Keratinocyte (primary cell): ENCODE results near the gene DMRT3. TPM values are rescaled to one million over a fixed set of nuclear protein-coding genes. Genes with fewer than 3 reads are reported as not detected.

Experiments used
- DNase-seq: peaks from one replicate; pipeline ENCODE4 v3.0.0-alpha.2; 2011; ENCODE audit warnings: low read depth, missing footprints, low spot score
- FAIRE-seq: peaks from 2 replicates; lab custom pipeline; 2011; peaks lifted over from hg19 to GRCh38; lab: Jason Lieb, UNC
- H2AFZ ChIP-seq: 2 replicates; pipeline ENCODE4 v1.6.0; 2012; ENCODE audit warnings: low read length, control low read depth, inconsistent platforms; ENCODE audit not compliant: control insufficient read depth
- H3K27ac ChIP-seq: 2 replicates; pipeline ENCODE4 v1.5.1; 2011; ENCODE audit warnings: low read length; ENCODE audit not compliant: control insufficient read depth, insufficient read depth
- H3K27me3 ChIP-seq: 3 replicates; pipeline ENCODE4 v1.6.0; 2011; ENCODE audit warnings: low read length; ENCODE audit not compliant: control insufficient read depth, insufficient read depth; ENCODE audit errors: extremely low read depth
- H3K36me3 ChIP-seq, 2 experiments: 2 replicates in 1 of 2; 3 replicates in 1 of 2; pipeline ENCODE4 v1.5.1; 2011; ENCODE audit warnings: low read length in 2 of 2, mild to moderate bottlenecking in 1 of 2; ENCODE audit not compliant: control insufficient read depth in 2 of 2, insufficient read depth in 2 of 2; ENCODE audit errors: extremely low read depth in 1 of 2
- H3K4me1 ChIP-seq: 3 replicates; pipeline ENCODE4 v1.5.1; 2011; ENCODE audit warnings: low read length; ENCODE audit not compliant: control insufficient read depth, insufficient read depth; ENCODE audit errors: extremely low read depth
- H3K4me2 ChIP-seq: 3 replicates; pipeline ENCODE4 v1.6.0; 2011; ENCODE audit warnings: low read depth, low read length; ENCODE audit not compliant: control insufficient read depth, insufficient read depth; ENCODE audit errors: extremely low read depth
- H3K4me3 ChIP-seq, 3 experiments: fragments of 200-600 bp in 1 of 3; sonication (generic) in 1 of 3; 2 replicates in 2 of 3; 3 replicates in 1 of 3; pipeline ENCODE4 v1.5.1; 2011 to 2016; ENCODE audit warnings: low read length in 3 of 3, mild to moderate bottlenecking in 3 of 3, control low read depth in 2 of 3, inconsistent platforms in 1 of 3, low read depth in 1 of 3, mixed read lengths in 1 of 3, mixed run types in 1 of 3, moderate library complexity in 1 of 3; ENCODE audit not compliant: control insufficient read depth in 2 of 3, insufficient read depth in 2 of 3; ENCODE audit errors: extremely low read depth in 1 of 3
- H3K79me2 ChIP-seq: 2 replicates; pipeline ENCODE4 v1.6.0; 2012; ENCODE audit warnings: low read length; ENCODE audit not compliant: control insufficient read depth, insufficient read depth
- H3K9ac ChIP-seq: 3 replicates; pipeline ENCODE4 v1.6.0; 2011; ENCODE audit warnings: low read length; ENCODE audit not compliant: control insufficient read depth, insufficient read depth; ENCODE audit errors: extremely low read depth
- H3K9me1 ChIP-seq: 3 replicates; pipeline ENCODE4 v1.6.0; 2011; ENCODE audit warnings: low read length; ENCODE audit not compliant: control insufficient read depth, insufficient read depth; ENCODE audit errors: extremely low read depth
- H3K9me3 ChIP-seq: 2 replicates; pipeline ENCODE4 v1.5.1; 2012; ENCODE audit warnings: low read depth, low read length; ENCODE audit not compliant: control insufficient read depth
- H4K20me1 ChIP-seq: 3 replicates; pipeline ENCODE4 v1.6.0; 2011; ENCODE audit warnings: low read length; ENCODE audit not compliant: control insufficient read depth, insufficient read depth; ENCODE audit errors: extremely low read depth
- EZH2 ChIP-seq: IDR thresholded peaks from one replicate; pipeline ENCODE4 v1.6.1; 2012; ENCODE audit warnings: inconsistent platforms, mild to moderate bottlenecking, low read length, moderate library complexity
- dilution Hi-C: fragments of 300-500 bp; cut with MboI; formaldehyde crosslinking; loops from one replicate; pipeline ENCODE4 v1.7.0; 2020; ENCODE audit warnings: low sequenced_read_pairs; ENCODE audit not compliant: extremely low pct_ligation_motif_present
- polyA plus RNA-seq, 5 experiments: library from polyadenylated mRNA; depleted of rRNA in 3 of 5; stranded (reverse) in 3 of 5; stranded (forward) in 1 of 5; unstranded in 1 of 5; fragments of >200 nt; gene quantifications; 1 replicate in 1 of 5; 2 replicates in 3 of 5; 3 replicates in 1 of 5; pipeline versions ENCODE4 v1.2.1 to v1.2.3, GENCODE V29; 2011 to 2012; ENCODE audit warnings: missing spikeins in 2 of 5, low read depth in 1 of 5, low replicate concordance in 1 of 5
- TF ChIP-seq, protein P1 (sequence below), 3 experiments: IDR thresholded peaks in 1 of 3; conservative IDR thresholded peaks in 1 of 3; optimal IDR thresholded peaks in 1 of 3; 2 replicates in 2 of 3; 3 replicates in 1 of 3; pipeline versions ENCODE3 to v1.5.1; 2011; ENCODE audit warnings: low read length in 3 of 3, mild to moderate bottlenecking in 3 of 3, moderate library complexity in 2 of 3, control low read depth in 1 of 3, inconsistent platforms in 1 of 3; ENCODE audit not compliant: insufficient read depth in 2 of 3; ENCODE audit errors: extremely low read depth in 1 of 3

DMRT3 gene
- polyA plus RNA-seq, 1 donor (not counting 4 experiments of a cell fraction or from before 2014, with no cell fraction given): not detected

DNA sequence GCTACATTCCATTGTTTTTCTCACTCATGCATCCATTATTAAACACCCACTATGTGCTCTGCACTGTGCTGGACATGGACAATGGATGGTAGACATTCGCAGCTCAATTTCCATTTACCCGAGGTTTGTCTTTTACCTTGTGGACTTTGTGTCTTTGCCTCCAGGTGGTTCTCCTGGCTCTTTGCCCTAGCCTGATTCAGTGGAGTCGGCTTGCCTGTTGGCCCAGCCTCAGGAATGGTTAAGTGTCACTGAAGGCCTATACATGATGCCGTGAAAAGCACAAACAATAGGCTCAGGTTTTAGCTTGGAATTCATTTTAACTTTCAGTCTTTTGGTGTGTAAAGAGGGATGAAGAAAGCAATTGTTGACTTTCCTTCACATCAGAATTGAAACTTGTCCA lies 16.5 kb upstream of the DMRT3 start:
- Histone ChIP-seq H3K4me1 (no peaks in the 10 kb centered on the region), H4K20me1 (no peaks in the 10 kb centered on the region), H3K36me3 (no peaks in the 10 kb centered on the region), H3K79me2 (no peaks in the 10 kb centered on the region), H3K9me3 (no peaks in the 10 kb centered on the region), H3K27ac (no peak overlapping the region), H3K4me2 (no peak overlapping the region), H3K9me1 (no peaks in the 10 kb centered on the region), H3K9ac (no peak overlapping the region), H3K4me3 (no peak overlapping the region), H2AFZ (no peak overlapping the region), H3K27me3 (peaks cover 14% of the 10 kb centered on the region)
- DNase-seq (no peak), FAIRE-seq (no peak)
- TF ChIP-seq, protein P1, sequence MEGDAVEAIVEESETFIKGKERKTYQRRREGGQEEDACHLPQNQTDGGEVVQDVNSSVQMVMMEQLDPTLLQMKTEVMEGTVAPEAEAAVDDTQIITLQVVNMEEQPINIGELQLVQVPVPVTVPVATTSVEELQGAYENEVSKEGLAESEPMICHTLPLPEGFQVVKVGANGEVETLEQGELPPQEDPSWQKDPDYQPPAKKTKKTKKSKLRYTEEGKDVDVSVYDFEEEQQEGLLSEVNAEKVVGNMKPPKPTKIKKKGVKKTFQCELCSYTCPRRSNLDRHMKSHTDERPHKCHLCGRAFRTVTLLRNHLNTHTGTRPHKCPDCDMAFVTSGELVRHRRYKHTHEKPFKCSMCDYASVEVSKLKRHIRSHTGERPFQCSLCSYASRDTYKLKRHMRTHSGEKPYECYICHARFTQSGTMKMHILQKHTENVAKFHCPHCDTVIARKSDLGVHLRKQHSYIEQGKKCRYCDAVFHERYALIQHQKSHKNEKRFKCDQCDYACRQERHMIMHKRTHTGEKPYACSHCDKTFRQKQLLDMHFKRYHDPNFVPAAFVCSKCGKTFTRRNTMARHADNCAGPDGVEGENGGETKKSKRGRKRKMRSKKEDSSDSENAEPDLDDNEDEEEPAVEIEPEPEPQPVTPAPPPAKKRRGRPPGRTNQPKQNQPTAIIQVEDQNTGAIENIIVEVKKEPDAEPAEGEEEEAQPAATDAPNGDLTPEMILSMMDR (optimal IDR thresholded peaks at IDR 0.05 in 1 of 3, IDR thresholded peaks at IDR 0.05 in 1 of 3, conservative IDR thresholded peaks at IDR 0.05 in 1 of 3; ENCODE audit: extremely low read depth in 1 of 3, insufficient read depth in 2 of 3, low read length in 3 of 3): no peak
- TF ChIP-seq EZH2: no peak
- dilution Hi-C loops: no loop called here

DNA sequence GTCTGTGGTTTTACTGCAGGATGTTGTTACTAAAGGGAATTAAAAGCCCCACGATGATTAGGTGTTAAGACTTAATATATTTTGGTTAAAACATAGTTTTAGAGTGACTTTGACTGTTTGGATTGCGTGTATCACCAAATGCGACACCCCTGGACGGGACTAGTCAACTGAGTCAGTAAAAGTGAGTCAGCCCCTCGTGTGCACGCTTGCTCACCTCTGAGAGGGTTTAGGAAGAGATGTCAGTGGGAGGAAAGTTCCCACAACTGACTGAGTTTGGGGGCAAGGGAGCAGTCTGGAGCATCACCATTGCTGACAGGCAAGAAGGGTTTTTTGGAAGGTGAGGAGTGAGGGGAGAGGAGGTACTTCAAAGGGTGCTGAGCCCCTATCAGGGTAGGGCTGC lies 14.4 kb upstream of the DMRT3 start:
- Histone ChIP-seq H3K9me3 (no peaks in the 10 kb centered on the region), H3K27me3 (peaks cover 30% of the 10 kb centered on the region), H3K79me2 (no peaks in the 10 kb centered on the region), H3K9me1 (no peaks in the 10 kb centered on the region), H3K36me3 (no peaks in the 10 kb centered on the region), H3K4me2 (no peak overlapping the region), H3K4me3 (no peak overlapping the region), H4K20me1 (no peaks in the 10 kb centered on the region), H3K27ac (no peak overlapping the region), H3K9ac (no peak overlapping the region), H2AFZ (no peak overlapping the region), H3K4me1 (no peaks in the 10 kb centered on the region)
- TF ChIP-seq, protein P1 (optimal IDR thresholded peaks at IDR 0.05 in 1 of 3, IDR thresholded peaks at IDR 0.05 in 1 of 3, conservative IDR thresholded peaks at IDR 0.05 in 1 of 3; ENCODE audit: extremely low read depth in 1 of 3, insufficient read depth in 2 of 3, low read length in 3 of 3): no peak
- TF ChIP-seq EZH2: no peak
- dilution Hi-C loops: no loop called here
- no peak for DNase-seq
- FAIRE-seq: no peak
